GM12873 (cell line): Measurements from ENCODE around the gene TENM4.

Experiments
- CTCF ChIP-seq: IDR thresholded peaks from 2 replicates; pipeline ENCODE4 v1.5.1; 2012; ENCODE audit warnings: low read depth, mild to moderate bottlenecking, moderate library complexity, low read length, control low read depth; ENCODE audit not compliant: insufficient read depth; ENCODE audit errors: missing control alignments

TENM4 gene

GRCh38 chr11:79047980-79048379 is 392.9 kb downstream of the TENM4 start:
- TF ChIP-seq CTCF, result no peak

DNA sequence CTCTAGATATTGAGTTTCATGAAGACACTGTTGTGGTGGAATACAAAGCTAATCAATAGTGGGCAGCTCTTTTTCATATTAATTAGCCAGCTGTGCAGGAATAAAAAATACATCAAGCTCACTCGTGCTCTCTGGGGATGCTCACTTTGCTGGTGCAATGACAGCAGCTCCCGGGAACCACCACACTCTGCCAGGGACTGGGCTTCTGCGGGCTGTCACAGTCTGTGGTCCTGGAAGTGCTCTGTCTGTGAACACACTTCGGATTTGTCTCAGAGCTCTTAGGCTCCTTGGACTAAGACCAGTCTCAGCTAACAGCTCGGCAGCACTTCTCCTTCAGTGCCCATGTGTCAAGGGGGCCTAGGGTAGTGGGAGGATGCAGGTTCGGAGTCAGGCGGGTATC is 393.5 kb downstream of the TENM4 start:
- no peak for TF ChIP-seq CTCF

- no peak for TF ChIP-seq CTCF
Measured at GRCh38 chr11:79046366-79046765, 394.5 kb downstream of the TENM4 start.

DNA sequence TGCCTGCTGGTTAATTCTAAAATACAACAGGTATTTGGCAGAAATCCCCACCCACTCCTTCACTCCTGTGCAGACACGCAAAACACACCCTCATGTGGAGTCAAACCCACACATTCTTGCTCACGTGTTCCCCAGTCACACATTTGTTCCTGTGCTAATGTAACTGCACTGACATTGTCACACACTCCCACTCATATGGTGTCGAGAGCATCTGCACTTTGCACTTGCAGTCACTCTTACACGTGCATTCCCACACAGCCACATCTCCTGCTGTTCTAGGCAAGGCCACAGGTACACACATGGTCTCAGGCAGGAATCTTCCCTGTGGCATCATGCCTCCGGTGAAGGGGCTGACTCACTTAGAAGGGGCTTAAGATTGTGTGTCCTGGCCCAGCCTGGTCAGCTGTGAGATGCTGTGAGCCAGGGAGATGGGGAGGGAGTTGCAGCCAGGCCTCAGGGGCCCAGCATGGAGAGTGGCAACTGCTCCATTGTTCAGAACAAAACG is 395.0 kb downstream of the TENM4 start:
- TF ChIP-seq CTCF, result no peak

DNA sequence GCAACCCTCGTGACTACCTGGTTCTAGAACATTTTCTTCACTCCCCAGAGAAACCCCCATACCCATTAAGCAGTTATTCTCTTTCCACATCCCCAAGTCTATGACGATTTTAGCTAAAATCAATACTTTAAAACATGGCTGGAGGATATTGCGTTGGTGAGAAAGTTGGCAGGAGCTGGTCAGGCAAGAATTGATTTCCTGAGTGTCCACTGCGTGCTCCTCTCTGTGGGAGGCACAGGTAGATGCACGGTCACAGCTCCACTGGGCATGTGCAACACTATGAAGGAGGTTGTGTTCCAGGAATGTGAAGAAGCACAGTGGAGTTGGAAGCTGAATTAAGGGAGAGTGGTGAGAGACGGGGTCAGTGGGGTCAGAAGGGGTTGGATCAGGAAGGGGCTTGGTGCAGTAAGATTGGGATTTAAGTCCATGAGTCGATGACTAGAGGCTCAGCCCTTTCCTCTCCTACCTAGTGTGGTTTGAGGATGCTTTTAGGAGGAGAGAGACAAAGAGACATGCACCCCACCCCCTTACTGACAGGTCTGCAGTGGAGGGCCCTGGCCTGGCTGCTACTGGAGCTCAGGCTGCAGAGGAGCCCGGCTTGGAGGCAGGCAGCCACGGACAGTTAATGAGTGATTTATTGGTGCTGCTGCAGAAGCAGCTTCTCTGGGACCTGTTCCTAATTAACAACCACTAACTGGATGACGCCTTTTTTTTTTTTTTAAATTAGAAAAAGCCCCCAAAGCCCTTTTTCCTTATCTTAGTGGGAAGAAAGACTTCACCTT is 395.6 kb downstream of the TENM4 start:
- TF ChIP-seq CTCF, result no peak

- TF ChIP-seq CTCF, result no peak
Measured at GRCh38 chr11:79044201-79044600, 396.6 kb downstream of the TENM4 start.

GRCh38 chr11:79043726-79044125 is 397.1 kb downstream of the TENM4 start:
- TF ChIP-seq CTCF, result no peak
